Spleen (tissue), 11 donors: ENCODE measurements around the gene FSHR. TPM values are rescaled to one million over a fixed set of nuclear protein-coding genes. Genes with fewer than 3 reads are reported as not detected.

Experiments
- DNase-seq: peaks from one replicate; pipeline ENCODE4 v3.0.0-alpha.2; 2020
- H3K27ac ChIP-seq, 8 donors: fragments of 200-600 bp; sonication (generic) in 7 of 8; 1 replicate in 4 of 8; 2 replicates in 4 of 8; pipeline versions ENCODE4 v1.5.0 to v1.8.0; 2016 to 2021; ENCODE audit warnings: inconsistent platforms in 4 of 8, mild to moderate bottlenecking in 4 of 8, moderate library complexity in 1 of 8
- H3K27me3 ChIP-seq, 7 donors: fragments of 200-600 bp; sonication (generic) in 6 of 7; replicated peaks in 1 of 7; 1 replicate in 4 of 7; 2 replicates in 3 of 7; pipeline versions ENCODE4 v1.5.0 to v1.8.0; 2016 to 2021; ENCODE audit warnings: inconsistent platforms in 3 of 7, mild to moderate bottlenecking in 1 of 7
- H3K36me3 ChIP-seq, 6 donors: fragments of 200-600 bp; sonication (generic) in 5 of 6; 1 replicate in 4 of 6; 2 replicates in 2 of 6; pipeline versions ENCODE4 v1.5.0 to v1.8.0; 2016 to 2021; ENCODE audit warnings: inconsistent platforms in 2 of 6
- H3K4me1 ChIP-seq, 6 donors: fragments of 200-600 bp; sonication (generic) in 5 of 6; 1 replicate in 3 of 6; 2 replicates in 3 of 6; pipeline versions ENCODE4 v1.5.0 to v1.8.0; 2016 to 2021; ENCODE audit warnings: inconsistent platforms in 3 of 6
- H3K4me3 ChIP-seq, 8 donors: fragments of 200-600 bp; sonication (generic) in 7 of 8; 1 replicate in 4 of 8; 2 replicates in 4 of 8; pipeline versions ENCODE4 v1.5.0 to v1.8.0; 2016 to 2021; ENCODE audit warnings: inconsistent platforms in 4 of 8, mild to moderate bottlenecking in 4 of 8, moderate library complexity in 2 of 8
- H3K9me3 ChIP-seq, 8 donors: fragments of 200-600 bp; sonication (generic) in 7 of 8; 1 replicate in 4 of 8; 2 replicates in 4 of 8; pipeline versions ENCODE4 v1.5.0 to v1.8.0; 2016 to 2021; ENCODE audit warnings: inconsistent platforms in 4 of 8
- CTCF ChIP-seq, 11 experiments: fragments of 200-600 bp in 7 of 11; fragments of 450-650 bp in 4 of 11; sonication (generic) in 4 of 11; IDR thresholded peaks in 8 of 11; conservative IDR thresholded peaks in 3 of 11; 1 replicate in 7 of 11; 2 replicates in 4 of 11; pipeline versions ENCODE4 v1.4.0 to v1.8.0; 2016 to 2021; ENCODE audit warnings: antibody characterized with exemption in 11 of 11, inconsistent platforms in 4 of 11, mild to moderate bottlenecking in 1 of 11
- POLR2A ChIP-seq, 3 donors: fragments of 450-650 bp; IDR thresholded peaks; one replicate each; pipeline ENCODE4 v1.5.1; 2017; ENCODE audit warnings: antibody characterized with exemption in 3 of 3, mild to moderate bottlenecking in 1 of 3
- POLR2AphosphoS5 ChIP-seq, 3 donors: sonication (generic); formaldehyde crosslinking; IDR thresholded peaks; one replicate each; pipeline ENCODE4 v1.5.1; 2017; ENCODE audit warnings: antibody characterized with exemption in 3 of 3
- WGBS, 5 donors: extraction: QIAGEN DNeasy Blood & Tissue Kit in 3 of 5; methylation state at CpG; one replicate each; pipeline versions ENCODE4 v1.1.5 to v1.1.7; 2013 to 2018; 5-methylcytosine and 5-hydroxymethylcytosine counted together
- intact Hi-C: fragments of 100-400 bp; cut with DNase I; formaldehyde crosslinking; loops from one replicate; pipeline ENCODE4 v1.15.0; 2023; ENCODE audit warnings: low total_unique reads
- polyA plus RNA-seq, 3 donors: library from polyadenylated mRNA; stranded (reverse); fragments of 200-250 nt; gene quantifications; one replicate each; pipeline ENCODE4 v1.2.1, GENCODE V29; 2013
- total RNA-seq, 7 donors: library from RNA; depleted of rRNA in 3 of 7; stranded (reverse); fragments of >200 nt in 3 of 7; fragmentation: NEBNext Ultra II Directional in 4 of 7; extraction: Animal tissue kit (Norgen Biotek cat#: 25700) in 4 of 7; gene quantifications; one replicate each; pipeline versions ENCODE4 v1.1.0 to v1.2.1, GENCODE V29; 2016 to 2021
- donor health status: healthy with polysubstance abuse.
- donor health status: DM: no; HTN: no; CAD: no; lungs with moderate emphysema.
- donor health status: DM: no; HTN: no; CAD: no.
- donor health status: Bipolar disorder and iron deficiency.
- donor health status: healthy.
- donor health status: DM: no; HTN: no; CAD: no.
- donor health status: DM: yes; HTN: yes; CAD: no.

FSHR gene
- total and polyA plus RNA-seq, 10 donors = 0.03 TPM; not detected in 9

- intact Hi-C loops = no loop called here
- WGBS, 5 donors = 58 to 69% (median 68%) methylated on average over 1 of the region's 1 CpG
- TF ChIP-seq CTCF (IDR thresholded peaks at IDR 0.05 in 8 of 11, conservative IDR thresholded peaks at IDR 0.05 in 3 of 11) (no peak), POLR2A (IDR thresholded peaks at IDR 0.05) (no peak), POLR2AphosphoS5 (IDR thresholded peaks at IDR 0.05) (no peak)
- no peak for DNase-seq
- no peak overlapping the region for H3K27ac ChIP-seq
- no peaks in the 10 kb centered on the region for H3K27me3 ChIP-seq
- H3K9me3 ChIP-seq = no peaks in the 10 kb centered on the region
- no peaks in the 10 kb centered on the region for H3K36me3 ChIP-seq
- H3K4me3 ChIP-seq = no peak overlapping the region
- H3K4me1 ChIP-seq = no peaks in the 10 kb centered on the region
Measured at GRCh38 chr2:49045083-49045482, 109.2 kb downstream of the FSHR start.

GRCh38 chr2:49044350-49045079 is 109.8 kb downstream of the FSHR start:
- no peaks in the 10 kb centered on the region for H3K36me3 ChIP-seq
- no peaks in the 10 kb centered on the region for H3K4me1 ChIP-seq
- H3K27ac ChIP-seq = no peak overlapping the region
- H3K4me3 ChIP-seq = no peak overlapping the region
- intact Hi-C loops = no loop called here
- WGBS, 5 donors = 11 to 22% (median 21%) methylated on average over 1 of the region's 1 CpG
- DNase-seq = no peak
- H3K27me3 ChIP-seq = no peaks in the 10 kb centered on the region
- H3K9me3 ChIP-seq = no peaks in the 10 kb centered on the region
- TF ChIP-seq POLR2AphosphoS5 (IDR thresholded peaks at IDR 0.05) (no peak), CTCF (IDR thresholded peaks at IDR 0.05 in 8 of 11, conservative IDR thresholded peaks at IDR 0.05 in 3 of 11) (no peak), POLR2A (IDR thresholded peaks at IDR 0.05) (no peak)

- Histone ChIP-seq H3K36me3 (no peaks in the 10 kb centered on the region), H3K9me3 (no peaks in the 10 kb centered on the region), H3K27me3 (no peaks in the 10 kb centered on the region), H3K4me3 (no peak overlapping the region), H3K27ac (no peak overlapping the region), H3K4me1 (no peaks in the 10 kb centered on the region)
- WGBS, 5 donors = 71 to 86% (median 81%) methylated on average over 5 of the region's 5 CpGs
- no peak for DNase-seq
- intact Hi-C loops = no loop called here
- TF ChIP-seq POLR2A (IDR thresholded peaks at IDR 0.05) = no peak
- TF ChIP-seq POLR2AphosphoS5 (IDR thresholded peaks at IDR 0.05) = no peak
- TF ChIP-seq CTCF (IDR thresholded peaks at IDR 0.05 in 8 of 11, conservative IDR thresholded peaks at IDR 0.05 in 3 of 11) = no peak
Measured at GRCh38 chr2:49043405-49043982, 110.8 kb downstream of the FSHR start.

- no peak for DNase-seq
- H3K4me1 ChIP-seq = no peaks in the 10 kb centered on the region
Measured at GRCh38 chr2:49042488-49042887, 111.8 kb downstream of the FSHR start.

More at GRCh38 chr2:49042488-49042887, 111.8 kb downstream of the FSHR start:
- H3K9me3 ChIP-seq = no peaks in the 10 kb centered on the region
- TF ChIP-seq POLR2AphosphoS5 (IDR thresholded peaks at IDR 0.05) (no peak), POLR2A (IDR thresholded peaks at IDR 0.05) (no peak), CTCF (IDR thresholded peaks at IDR 0.05 in 8 of 11, conservative IDR thresholded peaks at IDR 0.05 in 3 of 11) (no peak)
- H3K36me3 ChIP-seq = no peaks in the 10 kb centered on the region
- WGBS, 5 donors = 38 to 63% (median 53%) methylated on average over 1 of the region's 1 CpG
- no peak overlapping the region for H3K27ac ChIP-seq
- no peak overlapping the region for H3K4me3 ChIP-seq
- intact Hi-C loops = no loop called here
- no peaks in the 10 kb centered on the region for H3K27me3 ChIP-seq
